H9 (cell line): ENCODE data around the gene FOXR1. TPM values are rescaled to one million over a fixed set of nuclear protein-coding genes. Genes with fewer than 3 reads are reported as not detected.
A peak's percentile ranks its signal among the peaks of the same experiment; 100 is the strongest.

ENCODE experiments used
- DNase-seq: peaks from one replicate; pipeline ENCODE4 v3.0.0-alpha.2; 2017
- H2AFZ ChIP-seq: one replicate; pipeline ENCODE4 v1.6.1; 2013; ENCODE audit warnings: mild to moderate bottlenecking, low read length, control low read depth, moderate library complexity
- H2AK5ac ChIP-seq: 2 replicates; pipeline ENCODE4 v1.6.1; 2013; ENCODE audit warnings: low read length, control low read depth, mixed read lengths; ENCODE audit not compliant: insufficient read length
- H2BK120ac ChIP-seq: one replicate; pipeline ENCODE4 v1.6.1; 2013; ENCODE audit warnings: low read depth, mild to moderate bottlenecking, low read length, control low read depth, inconsistent platforms; ENCODE audit not compliant: poor library complexity, severe bottlenecking
- H2BK12ac ChIP-seq: 2 replicates; pipeline ENCODE4 v1.6.1; 2013; ENCODE audit warnings: low read length, control low read depth, mixed read lengths, low read depth; ENCODE audit not compliant: insufficient read length
- H2BK15ac ChIP-seq: 2 replicates; pipeline ENCODE4 v1.6.1; 2013; ENCODE audit warnings: low read depth, low read length, control low read depth
- H2BK20ac ChIP-seq: one replicate; pipeline ENCODE4 v1.6.1; 2013; ENCODE audit warnings: low read depth, mild to moderate bottlenecking, low read length, control low read depth, inconsistent platforms; ENCODE audit not compliant: poor library complexity, severe bottlenecking
- H2BK5ac ChIP-seq: 2 replicates; pipeline ENCODE4 v1.6.1; 2013; ENCODE audit warnings: low read length, control low read depth, mixed read lengths; ENCODE audit not compliant: insufficient read length
- H3K14ac ChIP-seq: 2 replicates; pipeline ENCODE4 v1.6.1; 2013; ENCODE audit warnings: low read length, control low read depth; ENCODE audit not compliant: insufficient read depth
- H3K18ac ChIP-seq: 2 replicates; pipeline ENCODE4 v1.6.1; 2013; ENCODE audit warnings: low read depth, mild to moderate bottlenecking, mixed read lengths, low read length, control low read depth; ENCODE audit not compliant: insufficient read length
- H3K23ac ChIP-seq: 2 replicates; pipeline ENCODE4 v1.6.1; 2013; ENCODE audit warnings: low read length, control low read depth, mixed read lengths, low read depth; ENCODE audit not compliant: insufficient read length
- H3K23me2 ChIP-seq: 2 replicates; pipeline ENCODE4 v1.6.1; 2013; ENCODE audit warnings: low read depth, mild to moderate bottlenecking, mixed read lengths, low read length, control low read depth; ENCODE audit not compliant: insufficient read length, poor library complexity, severe bottlenecking
- H3K27ac ChIP-seq: 2 replicates; pipeline ENCODE4 v1.5.1; 2013; ENCODE audit warnings: low read length, control low read depth, mixed read lengths, low read depth; ENCODE audit not compliant: insufficient read length
- H3K27me3 ChIP-seq: 2 replicates; pipeline ENCODE4 v1.6.1; 2013; ENCODE audit warnings: low read length, control low read depth, inconsistent platforms; ENCODE audit not compliant: insufficient read depth
- H3K4ac ChIP-seq: 2 replicates; pipeline ENCODE4 v1.6.1; 2013; ENCODE audit warnings: low read depth, mild to moderate bottlenecking, control low read depth, inconsistent platforms, low read length, moderate library complexity
- H3K4me1 ChIP-seq: 2 replicates; pipeline ENCODE4 v1.6.1; 2013; ENCODE audit warnings: low read length, control low read depth, inconsistent platforms; ENCODE audit not compliant: insufficient read depth
- H3K4me2 ChIP-seq: 2 replicates; pipeline ENCODE4 v1.6.1; 2013; ENCODE audit warnings: low read length, control low read depth, mixed read lengths; ENCODE audit not compliant: insufficient read length, insufficient read depth
- H3K56ac ChIP-seq: 2 replicates; pipeline ENCODE4 v1.6.1; 2013; ENCODE audit warnings: low read depth, mild to moderate bottlenecking, mixed read lengths, low read length, control low read depth; ENCODE audit not compliant: insufficient read length
- H3K79me1 ChIP-seq: 2 replicates; pipeline ENCODE4 v1.6.1; 2013; ENCODE audit warnings: low read depth, mild to moderate bottlenecking, moderate library complexity, low read length, control low read depth, inconsistent platforms; ENCODE audit not compliant: insufficient read depth, poor library complexity, severe bottlenecking
- H3K79me2 ChIP-seq: 2 replicates; pipeline ENCODE4 v1.6.1; 2013; ENCODE audit warnings: low read length, control low read depth, inconsistent platforms; ENCODE audit not compliant: insufficient read depth
- H3K9ac ChIP-seq: 2 replicates; pipeline ENCODE4 v1.6.1; 2013; ENCODE audit warnings: low read length, control low read depth, mixed read lengths; ENCODE audit not compliant: insufficient read length; ENCODE audit errors: extremely low read depth
- H3K9me3 ChIP-seq: one replicate; pipeline ENCODE4 v1.6.1; 2013; ENCODE audit warnings: low read depth, low read length, inconsistent platforms; ENCODE audit not compliant: control insufficient read depth
- H3T11ph ChIP-seq: one replicate; pipeline ENCODE4 v1.6.1; 2013; ENCODE audit warnings: mild to moderate bottlenecking, low read length, control low read depth, inconsistent platforms
- H4K20me1 ChIP-seq: one replicate; pipeline ENCODE4 v1.6.1; 2013; ENCODE audit not compliant: control insufficient read depth, insufficient read length, insufficient read depth
- H4K5ac ChIP-seq: 2 replicates; pipeline ENCODE4 v1.6.1; 2013; ENCODE audit warnings: low read depth, mild to moderate bottlenecking, mixed read lengths, low read length, control low read depth; ENCODE audit not compliant: insufficient read length
- H4K8ac ChIP-seq: replicated peaks from 2 replicates; pipeline ENCODE4 v1.6.1; 2013; ENCODE audit warnings: low read length, control low read depth, mixed read lengths, low read depth; ENCODE audit not compliant: insufficient read length
- H4K91ac ChIP-seq: 2 replicates; pipeline ENCODE4 v1.6.1; 2013; ENCODE audit warnings: low read depth, mild to moderate bottlenecking, moderate library complexity, mixed read lengths, low read length, control low read depth; ENCODE audit not compliant: insufficient read length
- H3K27ac Mint-ChIP-seq, 3 experiments: 2 replicates in 2 of 3; 3 replicates in 1 of 3; pipeline ENCODE4 v1.8.0; 2020 to 2021; ENCODE audit warnings: mixed read lengths in 3 of 3, mild to moderate bottlenecking in 1 of 3, moderate library complexity in 1 of 3
- H3K27me3 Mint-ChIP-seq: 2 replicates; pipeline ENCODE4 v1.8.0; 2021; ENCODE audit warnings: low read depth, mild to moderate bottlenecking, moderate library complexity, mixed read lengths
- H3K36me3 Mint-ChIP-seq, 3 experiments: 2 replicates in 2 of 3; 3 replicates in 1 of 3; pipeline ENCODE4 v1.8.0; 2020 to 2021; ENCODE audit warnings: low read depth in 3 of 3, mixed read lengths in 3 of 3; ENCODE audit not compliant: insufficient read depth in 1 of 3
- H3K4me1 Mint-ChIP-seq, 2 experiments: 2 replicates each; pipeline ENCODE4 v1.8.0; 2020; ENCODE audit warnings: mixed read lengths in 2 of 2
- H3K4me3 Mint-ChIP-seq, 2 experiments: 2 replicates in 1 of 2; 3 replicates in 1 of 2; pipeline ENCODE4 v1.8.0; 2020 to 2021; ENCODE audit warnings: mild to moderate bottlenecking in 2 of 2, mixed read lengths in 2 of 2, moderate library complexity in 1 of 2
- H3K9me3 Mint-ChIP-seq, 2 experiments: 2 replicates in 1 of 2; 3 replicates in 1 of 2; pipeline ENCODE4 v1.8.0; 2020; ENCODE audit warnings: mild to moderate bottlenecking in 2 of 2, mixed read lengths in 2 of 2, moderate library complexity in 1 of 2
- total RNA-seq: library from RNA; stranded (reverse); gene quantifications from 2 replicates; pipeline ENCODE4 v1.2.1, GENCODE V29; 2021
- TF ChIP-seq, protein P1 (sequence below): fragments of 200-600 bp; sonication (generic); conservative IDR thresholded peaks from 3 replicates; pipeline ENCODE4 v1.8.0; 2021; ENCODE audit warnings: antibody characterized with exemption, mild to moderate bottlenecking

Gene FOXR1
- total RNA-seq, 1 experiment from 2014 or later, result not detected

DNA sequence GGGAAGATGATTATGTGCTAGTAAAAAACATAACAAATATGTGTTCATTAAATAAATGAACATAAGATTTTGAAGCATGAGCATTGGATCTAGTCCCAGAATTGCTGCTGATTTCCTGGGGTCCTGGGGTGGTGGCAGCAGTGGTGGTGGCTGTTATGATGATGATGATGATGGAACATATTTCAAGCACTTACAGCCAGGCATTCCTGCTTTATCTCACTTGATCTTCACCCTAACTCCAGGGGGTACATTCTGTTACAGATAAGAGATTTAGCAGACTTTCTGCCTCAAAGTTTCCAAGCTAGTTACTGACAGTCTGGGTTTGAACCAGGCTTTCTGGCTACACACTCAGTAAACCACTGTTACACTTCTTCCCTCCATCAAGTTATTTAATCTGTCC lies 52.2 kb downstream of the FOXR1 start:
- no peaks in the 10 kb centered on the region for H4K20me1 ChIP-seq
- H3K27ac Mint-ChIP-seq, result peak overlapping the region in 1 of 3 experiments; percentile 44; a peak in 1 of 7 replicates

More for the DNA sequence above, 52.2 kb downstream of the FOXR1 start:
- Mint-ChIP-seq H3K36me3 (peaks cover 32 to 78% (median 76%) of the 10 kb centered on the region in 3 experiments; a peak in 6 of 7 replicates), H3K27me3 (no peaks in the 10 kb centered on the region), H3K4me1 (peaks cover 18 to 23% of the 10 kb centered on the region in 2 experiments), H3K9me3 (no peaks in the 10 kb centered on the region), H3K4me3 (no peak overlapping the region)
- Histone ChIP-seq H3K27ac (no peak overlapping the region), H2BK12ac (no peak overlapping the region), H3K4me2 (no peak overlapping the region), H3K23me2 (peaks cover 3% of the 10 kb centered on the region), H3K23ac (no peak overlapping the region), H3K4me1 (peaks cover 4% of the 10 kb centered on the region; the same call in 1 of the 2 replicates), H3K56ac (no peak overlapping the region), H3K18ac (no peak overlapping the region), H3T11ph (no peak overlapping the region), H3K9ac (no peak overlapping the region), H4K5ac (no peak overlapping the region), H3K4ac (no peak overlapping the region), H2BK20ac (no peak overlapping the region), H3K14ac (no peak overlapping the region), H2BK120ac (no peak overlapping the region), H4K91ac (no peak overlapping the region), H3K79me2 (peaks cover 4% of the 10 kb centered on the region; the same call in 1 of the 2 replicates), H3K9me3 (no peaks in the 10 kb centered on the region), H3K79me1 (no peaks in the 10 kb centered on the region), H4K8ac (no peak overlapping the region), H2BK5ac (no peak overlapping the region), H2AFZ (no peak overlapping the region), H3K27me3 (no peaks in the 10 kb centered on the region), H2AK5ac (no peak overlapping the region), H2BK15ac (no peak overlapping the region)
- TF ChIP-seq, protein P1, sequence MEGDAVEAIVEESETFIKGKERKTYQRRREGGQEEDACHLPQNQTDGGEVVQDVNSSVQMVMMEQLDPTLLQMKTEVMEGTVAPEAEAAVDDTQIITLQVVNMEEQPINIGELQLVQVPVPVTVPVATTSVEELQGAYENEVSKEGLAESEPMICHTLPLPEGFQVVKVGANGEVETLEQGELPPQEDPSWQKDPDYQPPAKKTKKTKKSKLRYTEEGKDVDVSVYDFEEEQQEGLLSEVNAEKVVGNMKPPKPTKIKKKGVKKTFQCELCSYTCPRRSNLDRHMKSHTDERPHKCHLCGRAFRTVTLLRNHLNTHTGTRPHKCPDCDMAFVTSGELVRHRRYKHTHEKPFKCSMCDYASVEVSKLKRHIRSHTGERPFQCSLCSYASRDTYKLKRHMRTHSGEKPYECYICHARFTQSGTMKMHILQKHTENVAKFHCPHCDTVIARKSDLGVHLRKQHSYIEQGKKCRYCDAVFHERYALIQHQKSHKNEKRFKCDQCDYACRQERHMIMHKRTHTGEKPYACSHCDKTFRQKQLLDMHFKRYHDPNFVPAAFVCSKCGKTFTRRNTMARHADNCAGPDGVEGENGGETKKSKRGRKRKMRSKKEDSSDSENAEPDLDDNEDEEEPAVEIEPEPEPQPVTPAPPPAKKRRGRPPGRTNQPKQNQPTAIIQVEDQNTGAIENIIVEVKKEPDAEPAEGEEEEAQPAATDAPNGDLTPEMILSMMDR, result no peak
- no peak for DNase-seq
